OCI-M2 (cell line): Measurements from ENCODE around the gene FYTTD1.

Experiments
- DNase-seq: peaks from one replicate; lab custom pipeline; 2025; ENCODE audit not compliant: unreplicated experiment; lab: John Stamatoyannopoulos, UW

Gene FYTTD1

DNA sequence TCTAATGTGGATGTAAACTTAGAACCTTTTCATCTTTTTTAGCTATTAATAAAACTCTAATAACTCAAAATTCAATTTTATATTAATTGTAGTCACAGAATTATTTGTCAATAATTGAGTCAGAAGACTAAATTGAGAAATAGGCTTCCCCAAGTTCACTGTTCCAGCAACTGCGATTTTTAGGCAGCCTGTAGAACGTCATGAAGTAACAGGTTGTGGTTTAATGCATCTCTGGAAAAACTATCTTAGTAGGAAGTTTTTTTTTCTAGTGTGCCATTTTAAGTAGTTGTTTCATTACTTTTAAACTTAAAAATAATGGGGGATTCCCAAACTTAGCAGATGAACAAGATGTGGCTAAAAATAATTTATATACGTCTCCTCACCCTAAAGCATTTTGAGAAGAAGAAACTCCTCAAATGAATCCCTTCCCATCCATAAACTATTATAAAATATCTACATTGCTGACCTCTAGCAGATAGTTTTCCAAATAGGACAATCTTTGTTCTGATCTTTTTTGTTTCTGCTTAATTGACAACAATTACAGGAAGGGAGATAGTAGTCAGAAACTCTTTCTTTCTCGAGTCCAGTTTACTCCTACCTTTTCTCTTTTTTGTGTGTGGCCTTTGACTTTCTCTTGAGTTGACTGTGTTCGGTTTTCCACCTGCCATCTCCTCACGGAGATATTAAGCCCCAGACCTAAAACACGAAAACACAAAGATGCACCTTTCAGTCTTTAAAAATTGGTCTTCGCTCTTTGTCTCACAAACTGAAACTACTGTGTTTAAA, 84.4 kb downstream of the FYTTD1 start:
- no peak for DNase-seq

DNA sequence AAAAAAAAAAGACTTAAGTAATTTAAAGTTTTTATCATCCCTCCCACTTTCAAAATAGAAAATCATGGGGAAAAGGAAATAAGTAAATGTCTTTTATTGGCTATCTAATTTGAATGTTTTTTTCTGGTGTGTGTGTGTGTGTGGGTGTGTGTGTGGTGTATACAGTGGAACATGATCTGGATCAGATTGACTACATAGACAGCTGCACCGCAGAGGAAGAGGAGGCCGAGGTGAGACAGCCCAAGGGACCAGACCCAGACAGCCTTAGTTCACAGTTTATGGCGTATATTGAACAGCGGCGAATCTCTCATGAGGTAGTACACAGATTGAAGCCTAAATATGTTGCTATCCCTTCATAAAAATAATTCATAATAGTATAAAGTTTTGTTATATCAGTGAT, 85.8 kb downstream of the FYTTD1 start:
- DNase-seq, result no peak

GRCh38 chr3:197836244-197836643, 86.6 kb downstream of the FYTTD1 start:
- no peak for DNase-seq
